ENCODE results near the gene PXYLP1.

PXYLP1 gene

GRCh38 chr3:141250342-141250741 lies 18.7 kb downstream of the PXYLP1 start:
- DNase-seq (ENCODE audit: low read depth in 2 of 2), result no peak

DNA sequence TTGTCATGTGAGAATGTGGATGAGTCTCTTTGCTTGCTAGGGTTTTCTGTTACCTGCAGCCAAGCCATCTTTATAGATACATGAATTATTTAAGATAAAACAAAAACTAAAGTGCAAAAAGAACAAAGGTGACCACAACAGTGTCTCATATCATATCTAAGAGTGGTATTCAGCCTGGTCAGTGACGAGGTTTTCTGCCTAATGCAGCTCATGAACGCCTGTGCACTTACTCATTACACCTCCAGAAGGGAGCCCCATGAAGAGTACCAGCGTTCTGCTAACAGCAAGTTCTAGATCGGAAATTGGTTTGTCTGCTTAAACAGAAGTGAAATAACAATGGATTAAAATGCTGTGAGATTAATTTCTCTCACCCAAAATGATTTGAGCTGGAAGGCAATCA lies 19.2 kb downstream of the PXYLP1 start:
- DNase-seq (ENCODE audit: low read depth in 2 of 2), result no peak

- DNase-seq (ENCODE audit: low read depth in 2 of 2), result no peak
These were observed 21.7 kb downstream of the PXYLP1 start for GRCh38 chr3:141253326-141253725.

DNA sequence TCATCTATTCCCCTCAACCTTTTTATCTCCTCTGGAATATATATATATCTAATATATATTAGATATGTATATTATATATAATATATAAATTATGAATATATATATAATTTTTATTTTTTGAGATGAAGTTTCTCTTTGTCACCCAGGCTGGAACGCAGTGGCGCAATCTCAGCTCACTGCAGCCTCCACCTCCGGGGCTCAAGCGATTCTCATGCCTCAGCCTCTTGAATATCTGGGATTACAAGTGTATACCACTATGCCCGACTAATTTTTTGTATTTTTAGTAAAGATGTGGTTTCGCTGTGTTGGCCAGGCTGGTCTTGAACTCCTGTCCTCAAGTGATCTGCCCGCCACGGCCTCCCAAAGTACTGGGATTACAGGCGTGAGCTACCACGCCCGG lies 22.2 kb downstream of the PXYLP1 start:
- DNase-seq (ENCODE audit: low read depth in 2 of 2), result no peak

GRCh38 chr3:141255137-141255845 lies 23.7 kb downstream of the PXYLP1 start:
- DNase-seq (ENCODE audit: low read depth in 2 of 2), result no peak

DNA sequence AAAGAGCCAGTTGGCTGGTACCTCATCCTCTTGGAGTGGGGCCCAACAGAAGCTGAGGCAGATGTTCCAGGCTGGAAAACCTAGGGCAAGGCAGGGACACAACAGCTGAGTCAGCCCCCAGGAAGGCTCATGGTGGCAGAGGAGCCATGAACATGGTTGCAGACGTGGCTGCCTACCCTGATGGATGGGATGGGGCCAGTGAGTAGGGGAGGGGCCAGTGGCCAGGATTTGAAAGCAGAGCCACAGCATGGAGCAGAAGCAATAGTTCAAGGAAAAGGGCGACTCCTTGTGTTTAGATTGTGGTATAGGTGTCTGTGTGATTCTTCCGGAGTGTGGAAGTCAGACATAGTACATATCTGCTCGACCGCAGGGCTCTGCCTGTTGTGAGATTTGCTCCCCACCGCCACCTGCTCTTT lies 24.2 kb downstream of the PXYLP1 start:
- no peak for DNase-seq (ENCODE audit: low read depth in 2 of 2)

- DNase-seq (ENCODE audit: low read depth in 2 of 2), result no peak
These were observed 25.2 kb downstream of the PXYLP1 start for GRCh38 chr3:141256820-141257219.

- no peak for DNase-seq (ENCODE audit: low read depth in 2 of 2)
These were observed 26.3 kb downstream of the PXYLP1 start for GRCh38 chr3:141257961-141258360.

GRCh38 chr3:141258973-141259372 lies 27.3 kb downstream of the PXYLP1 start:
- DNase-seq (ENCODE audit: low read depth in 2 of 2), result no peak

DNA sequence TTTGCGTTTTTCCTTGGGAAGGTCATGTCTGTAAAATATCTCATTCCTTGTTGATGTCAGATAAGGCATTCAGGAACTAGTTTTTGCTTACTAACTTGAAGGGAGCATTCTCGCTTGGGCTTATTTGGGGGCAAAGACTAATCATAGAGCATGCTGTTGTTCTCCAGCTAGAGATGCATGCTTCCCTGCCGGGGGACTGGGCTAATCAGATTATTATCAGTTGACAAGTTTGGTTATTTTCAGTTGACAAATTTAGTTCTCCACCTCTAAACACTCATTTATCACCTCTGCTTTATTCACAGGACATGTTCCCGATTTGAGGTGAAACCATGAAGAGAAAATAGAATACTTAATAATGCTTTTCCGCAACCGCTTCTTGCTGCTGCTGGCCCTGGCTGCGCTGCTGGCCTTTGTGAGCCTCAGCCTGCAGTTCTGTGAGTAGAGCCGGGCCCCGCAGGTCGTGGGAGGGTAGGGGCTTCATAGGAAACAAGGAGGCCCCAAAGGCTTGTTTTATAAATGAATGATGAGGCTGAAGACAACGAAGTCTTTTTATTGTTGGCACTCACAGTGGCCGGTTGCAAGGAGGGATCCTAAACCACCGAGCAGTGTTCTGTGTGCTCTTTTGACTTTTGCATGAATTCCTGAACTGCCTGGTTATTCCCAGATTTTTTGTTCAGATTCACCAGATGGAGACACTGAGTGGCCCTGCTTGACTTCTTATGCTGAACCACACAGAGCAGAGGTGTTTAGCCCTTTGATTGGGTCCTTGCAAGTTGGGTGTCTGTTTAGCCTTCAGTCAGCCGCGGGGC lies 28.4 kb downstream of the PXYLP1 start:
- DNase-seq (ENCODE audit: low read depth in 2 of 2), result no peak

GRCh38 chr3:141260630-141260927 lies 29.0 kb downstream of the PXYLP1 start:
- no peak for DNase-seq (ENCODE audit: low read depth in 2 of 2)

- no peak for DNase-seq (ENCODE audit: low read depth in 2 of 2)
These were observed 30.1 kb downstream of the PXYLP1 start for GRCh38 chr3:141261472-141262307.

GRCh38 chr3:141262308-141262705 lies 30.7 kb downstream of the PXYLP1 start:
- DNase-seq (ENCODE audit: low read depth in 2 of 2), result no peak

DNA sequence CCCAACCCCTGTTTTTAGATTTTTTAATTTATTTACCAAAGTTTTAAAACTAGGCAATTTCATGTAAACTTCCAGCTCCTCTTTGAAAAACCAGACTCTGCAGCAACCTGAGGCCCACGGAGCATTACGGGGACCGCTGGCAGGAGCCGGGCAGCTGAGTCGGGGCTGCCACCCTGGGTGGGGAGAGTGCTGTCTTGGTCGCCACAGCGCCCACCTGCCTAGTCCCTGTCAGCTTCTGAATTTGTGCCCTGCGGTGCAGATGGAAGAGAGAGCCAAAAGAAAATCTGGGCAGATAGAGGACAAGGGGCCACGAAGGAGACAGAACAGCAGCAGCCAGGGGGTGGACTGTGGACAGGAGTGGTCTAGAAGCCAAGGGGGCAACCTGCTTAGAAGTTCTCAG lies 34.6 kb downstream of the PXYLP1 start:
- no peak for DNase-seq (ENCODE audit: low read depth in 2 of 2)

DNA sequence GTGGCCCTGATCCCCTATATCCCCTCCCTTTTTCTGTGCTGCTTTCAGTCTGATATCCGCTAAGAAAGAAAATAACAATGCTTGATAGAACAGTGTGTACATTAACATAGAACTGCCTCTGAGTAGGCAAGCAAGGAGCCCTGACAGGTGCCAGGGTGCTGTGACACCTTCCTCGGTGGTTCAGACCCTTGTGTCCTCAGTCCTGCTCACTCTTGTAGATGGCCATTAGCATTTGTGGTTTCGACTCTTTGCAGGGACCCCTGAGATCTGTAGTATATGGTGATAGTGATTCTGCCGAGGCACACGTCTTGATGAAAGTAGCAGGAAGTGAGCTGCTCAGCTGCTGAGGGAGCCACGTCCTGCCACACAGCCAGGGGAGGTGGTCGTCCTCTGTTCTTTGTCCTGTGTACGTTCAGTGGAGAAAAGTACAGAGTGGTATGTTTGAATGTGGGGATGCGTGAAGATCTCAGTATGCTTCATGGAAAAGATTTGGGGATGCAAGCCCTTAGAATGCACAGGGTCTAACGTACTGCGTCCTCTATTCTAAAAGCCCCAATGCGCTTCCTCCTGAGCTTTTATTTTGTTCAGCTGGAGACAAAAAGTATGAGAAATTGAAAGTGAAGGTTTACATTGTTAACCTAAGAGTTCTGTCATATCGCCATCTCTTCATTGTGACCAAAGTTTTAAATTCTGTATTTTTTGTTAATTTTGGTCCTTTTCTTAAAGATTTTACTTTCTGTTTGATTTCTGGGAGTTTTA lies 35.4 kb downstream of the PXYLP1 start:
- DNase-seq (ENCODE audit: low read depth in 2 of 2), result no peak

DNA sequence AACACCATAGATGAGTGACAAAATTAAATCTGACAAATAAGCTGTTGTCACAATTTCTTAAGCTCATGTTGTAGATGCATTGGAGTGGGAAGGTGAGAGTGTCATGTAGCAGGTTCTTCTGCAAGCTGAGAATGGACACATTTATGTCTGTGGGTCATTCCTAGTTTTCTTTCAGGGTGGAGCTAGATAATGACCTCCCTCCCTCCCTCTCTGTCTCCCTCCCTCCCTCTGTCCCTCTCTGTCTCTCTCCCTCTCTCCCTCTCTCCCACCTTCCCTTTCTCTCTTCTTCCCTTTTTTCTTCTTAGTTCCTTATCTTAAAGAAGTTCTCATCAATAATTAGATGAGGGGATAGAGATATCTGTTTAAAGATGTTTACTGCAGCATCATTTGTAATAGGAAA lies 36.0 kb downstream of the PXYLP1 start:
- DNase-seq (ENCODE audit: low read depth in 2 of 2), result no peak

DNA sequence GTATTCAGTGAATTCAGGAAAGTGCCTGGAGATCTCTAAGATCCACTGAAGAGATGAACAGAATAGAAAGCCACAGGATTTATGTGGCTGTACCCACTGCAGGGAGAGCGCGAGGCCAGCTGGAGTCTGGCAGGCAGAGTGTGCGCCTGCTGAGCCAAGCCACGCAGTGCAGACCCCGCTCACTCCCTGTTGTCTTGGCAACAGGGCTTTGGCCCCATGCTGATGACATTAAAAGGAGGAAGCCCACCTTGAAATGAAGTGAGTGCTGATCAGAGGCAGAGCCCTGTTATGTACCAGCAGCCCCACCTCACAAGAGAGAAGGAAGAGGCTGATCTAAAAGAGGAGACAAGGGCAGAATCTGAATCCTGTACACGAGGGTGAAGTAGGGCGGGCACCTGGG lies 36.7 kb downstream of the PXYLP1 start:
- no peak for DNase-seq (ENCODE audit: low read depth in 2 of 2)

DNA sequence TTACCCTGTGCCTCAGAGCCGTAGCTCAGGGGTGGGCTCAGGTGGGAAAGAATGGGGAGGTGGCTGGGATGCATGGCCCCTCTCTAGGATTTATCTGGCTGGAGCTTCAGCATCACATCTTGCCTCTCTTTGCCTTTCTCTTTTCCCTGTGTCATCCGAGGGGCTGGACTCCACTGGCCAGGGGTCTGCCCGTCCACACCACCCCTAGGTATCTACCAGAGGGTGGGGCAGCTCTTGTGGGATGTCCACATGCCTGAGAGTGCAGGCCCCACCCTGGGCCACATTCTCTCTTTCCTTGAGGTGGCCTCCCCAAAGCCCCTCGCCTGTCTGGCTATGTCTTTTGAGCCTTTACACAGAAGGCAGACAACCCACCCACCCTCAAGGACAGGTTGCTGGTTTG lies 37.2 kb downstream of the PXYLP1 start:
- DNase-seq (ENCODE audit: low read depth in 2 of 2), result no peak

GRCh38 chr3:141269961-141270360 lies 38.3 kb downstream of the PXYLP1 start:
- no peak for DNase-seq (ENCODE audit: low read depth in 2 of 2)

- DNase-seq (ENCODE audit: low read depth in 2 of 2), result no peak
These were observed 39.8 kb downstream of the PXYLP1 start for GRCh38 chr3:141271279-141272030.

Measured in activated CD8-positive, alpha-beta memory T cell treated with anti-CD3 and anti-CD28 coated beads for 4 hours (primary cell).